HG03378 (cell line): Measurements from ENCODE around the gene SNX9.
"Not testable (repeated sequence)": the region's sequence is repeated elsewhere in the genome, so short reads cannot be mapped to it uniquely, and the experiment has no call there.

Experiments
- ATAC-seq: cut with Tn5 transposase; IDR thresholded peaks from one replicate; pipeline ENCODE4 v1.9.1; 2021; ENCODE audit warnings: mild to moderate bottlenecking, moderate library complexity; ENCODE audit not compliant: unreplicated experiment

SNX9 gene

GRCh38 chr6:157909282-157909664 lies 86.2 kb downstream of the SNX9 start:
- peak; percentile 37 for ATAC-seq

- no peak for ATAC-seq
Measured at GRCh38 chr6:157911278-157911677, 88.2 kb downstream of the SNX9 start.

DNA sequence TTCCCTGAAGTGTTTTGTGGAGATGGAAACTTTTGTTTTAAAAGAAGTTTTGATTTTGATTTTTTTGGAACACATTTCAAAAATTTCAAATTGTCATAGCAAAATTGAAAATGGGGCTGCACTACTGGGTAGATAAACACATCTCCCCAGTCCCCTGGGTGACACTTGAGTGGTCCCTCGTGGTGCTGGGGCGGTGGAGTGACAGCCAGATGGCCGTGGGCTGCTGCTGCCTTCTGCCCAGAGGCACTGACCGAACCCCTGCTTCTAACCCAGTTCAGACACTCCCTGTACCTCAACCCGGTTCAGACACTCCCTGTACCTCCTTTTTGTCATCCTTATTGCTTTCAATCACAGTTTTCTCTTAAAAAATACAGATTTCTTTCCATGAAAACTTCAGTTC lies 88.7 kb downstream of the SNX9 start:
- no peak for ATAC-seq

DNA sequence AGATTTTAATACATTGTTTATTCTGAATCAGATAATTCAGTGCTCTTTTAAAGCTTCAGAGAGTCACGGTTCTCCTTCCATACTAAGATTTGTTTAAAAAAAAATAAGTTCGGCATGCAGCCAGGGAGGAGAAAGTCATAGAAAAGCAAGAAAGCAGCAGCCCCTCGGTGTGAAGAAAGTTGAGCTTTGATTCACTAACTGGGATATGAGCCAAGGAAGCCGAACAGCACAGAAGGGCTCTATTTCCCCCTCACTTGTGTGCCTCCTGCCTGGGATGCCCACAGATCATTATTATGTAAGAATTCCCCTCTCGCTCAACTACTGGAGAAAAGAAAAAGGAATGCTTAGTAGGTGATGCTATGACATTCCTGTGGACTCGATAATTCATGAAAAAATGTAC lies 89.3 kb downstream of the SNX9 start:
- no peak for ATAC-seq

DNA sequence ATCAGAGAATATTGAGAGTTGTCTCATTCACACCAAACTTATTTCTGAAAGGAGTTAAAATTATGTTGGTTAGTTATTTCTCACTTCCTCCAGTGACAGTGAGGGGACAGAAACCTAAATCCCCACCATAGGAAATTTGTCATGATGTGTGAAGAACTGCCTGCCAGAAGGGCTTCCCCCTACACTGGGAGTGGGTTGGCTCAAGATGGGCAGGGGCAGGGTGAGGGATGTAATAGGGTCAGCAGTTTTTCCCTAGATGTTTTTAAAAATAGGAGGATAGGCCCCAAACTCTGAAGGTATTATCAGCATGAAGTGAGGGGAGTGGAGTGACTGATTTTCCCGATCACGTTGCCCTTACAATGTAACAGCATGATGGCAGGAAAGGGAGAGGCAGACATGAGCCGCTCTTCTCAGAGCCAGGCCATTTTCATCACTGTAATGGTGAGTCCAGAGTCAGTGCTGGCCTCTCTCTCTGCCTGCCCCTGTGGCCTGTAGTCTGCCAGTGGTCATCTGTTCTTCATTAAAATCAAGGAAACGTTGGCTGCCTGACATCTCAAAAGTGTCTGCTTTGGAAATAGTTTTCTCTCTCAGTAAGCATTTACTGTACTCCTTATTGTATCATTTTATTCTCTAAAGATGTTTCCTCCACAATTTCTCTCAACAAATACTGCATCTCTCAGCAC lies 98.8 kb downstream of the SNX9 start:
- no peak for ATAC-seq

DNA sequence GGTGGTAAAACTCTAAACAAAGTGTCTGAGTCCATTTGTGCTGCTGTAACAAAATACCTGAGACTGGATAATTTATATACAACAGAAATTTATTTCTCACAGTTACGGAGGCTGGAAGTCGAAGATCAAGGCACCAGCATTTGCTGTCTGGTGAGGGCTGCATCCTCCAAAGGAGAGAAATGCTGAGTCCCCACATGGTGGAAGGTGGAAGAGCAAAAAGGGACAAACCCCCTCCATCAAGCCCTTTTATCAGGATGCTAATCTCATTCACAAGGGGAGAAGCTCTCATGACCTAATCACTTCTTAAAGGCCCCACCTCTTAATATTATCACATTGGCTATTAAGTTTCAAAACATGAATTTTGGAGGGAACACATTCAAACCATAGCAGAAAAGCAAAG lies 102.7 kb downstream of the SNX9 start:
- no peak for ATAC-seq

- no peak for ATAC-seq
Measured at GRCh38 chr6:157927011-157927410, 104.0 kb downstream of the SNX9 start.

DNA sequence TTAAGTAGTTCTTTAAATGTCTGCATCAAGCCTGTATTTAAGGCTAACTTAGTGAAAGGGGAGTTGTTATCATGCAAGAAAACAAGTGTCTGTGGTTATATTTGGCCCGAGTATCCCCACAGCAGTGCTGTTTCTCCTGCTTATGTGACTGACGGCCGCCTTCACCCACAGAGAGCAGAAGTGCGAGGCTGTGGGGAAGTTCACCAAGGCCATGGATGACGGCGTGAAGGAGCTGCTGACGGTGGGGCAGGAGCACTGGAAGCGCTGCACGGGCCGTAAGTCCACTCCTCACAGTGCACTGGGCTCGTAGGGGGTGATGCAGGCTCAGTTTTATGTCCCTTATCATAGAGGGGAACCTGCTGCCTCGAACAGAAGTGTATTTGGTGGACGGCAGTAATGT lies 105.4 kb downstream of the SNX9 start:
- ATAC-seq: no peak

GRCh38 chr6:157929076-157929475 lies 106.0 kb downstream of the SNX9 start:
- ATAC-seq: no peak

DNA sequence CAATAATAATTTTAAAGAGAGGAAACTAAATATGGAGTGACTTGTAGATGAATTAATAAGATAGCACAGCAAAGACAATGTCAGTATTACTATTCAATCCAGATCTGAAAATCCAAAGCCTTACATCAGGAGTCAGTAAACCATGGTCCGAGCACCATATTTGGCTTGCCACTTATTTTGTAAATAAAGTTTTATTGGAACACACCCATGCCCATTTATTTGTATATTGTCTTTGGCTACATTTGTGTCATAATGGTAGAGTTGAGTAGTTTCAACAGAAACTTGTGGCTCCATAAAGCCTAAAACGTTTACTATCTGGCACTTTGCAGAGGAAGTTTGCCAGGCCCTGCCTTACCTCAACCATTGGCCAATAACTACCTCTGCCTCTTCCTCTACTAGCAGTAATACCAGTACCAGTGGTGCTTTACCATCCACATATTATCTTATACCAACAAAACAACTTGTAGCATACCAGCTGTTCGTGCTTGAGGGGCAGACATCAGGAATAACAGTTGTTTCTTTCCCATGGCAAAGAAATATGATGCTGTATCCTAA lies 106.8 kb downstream of the SNX9 start:
- ATAC-seq: no peak

GRCh38 chr6:157935786-157936185 lies 112.7 kb downstream of the SNX9 start:
- no peak for ATAC-seq

DNA sequence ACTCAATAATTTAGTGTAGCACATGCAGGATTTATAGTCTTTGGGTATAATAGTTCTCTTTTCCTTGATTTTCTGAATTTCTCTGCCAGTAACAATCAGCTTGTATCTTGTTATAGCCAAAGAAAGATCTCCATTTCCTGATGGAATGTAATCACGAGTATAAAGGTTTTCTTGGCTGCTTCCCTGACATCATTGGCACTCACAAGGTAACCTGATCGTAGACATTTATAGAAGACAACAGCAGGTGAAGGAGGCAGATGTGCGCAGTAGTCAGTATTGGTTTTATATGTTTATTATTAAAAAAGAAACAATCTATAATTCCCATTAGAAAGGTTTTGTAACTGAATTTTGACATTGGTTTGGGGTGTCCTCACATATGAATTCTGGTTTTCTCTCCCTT lies 114.3 kb downstream of the SNX9 start:
- ATAC-seq: no peak

DNA sequence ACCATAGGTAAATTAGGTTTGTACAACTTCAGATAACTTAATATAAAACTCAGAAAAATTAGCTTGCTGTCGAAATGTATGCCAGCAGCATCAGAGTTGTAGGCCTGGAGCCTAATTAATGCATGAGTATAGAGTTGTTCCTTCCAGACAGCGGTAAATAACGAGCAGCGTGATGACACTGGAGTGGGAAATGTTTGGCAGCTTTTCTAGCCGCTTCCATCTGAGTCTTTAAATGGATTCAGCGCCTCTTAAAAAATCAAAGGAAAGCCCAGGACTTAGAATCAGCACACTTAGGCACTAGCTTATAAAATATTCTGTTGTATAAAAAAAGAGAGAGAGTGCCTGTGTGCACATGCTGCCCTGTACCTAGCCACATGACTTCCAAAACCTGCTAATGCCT lies 114.9 kb downstream of the SNX9 start:
- ATAC-seq: no peak

- not testable (repeated sequence) for ATAC-seq
Measured at GRCh38 chr6:157940375-157941036, 117.5 kb downstream of the SNX9 start.

DNA sequence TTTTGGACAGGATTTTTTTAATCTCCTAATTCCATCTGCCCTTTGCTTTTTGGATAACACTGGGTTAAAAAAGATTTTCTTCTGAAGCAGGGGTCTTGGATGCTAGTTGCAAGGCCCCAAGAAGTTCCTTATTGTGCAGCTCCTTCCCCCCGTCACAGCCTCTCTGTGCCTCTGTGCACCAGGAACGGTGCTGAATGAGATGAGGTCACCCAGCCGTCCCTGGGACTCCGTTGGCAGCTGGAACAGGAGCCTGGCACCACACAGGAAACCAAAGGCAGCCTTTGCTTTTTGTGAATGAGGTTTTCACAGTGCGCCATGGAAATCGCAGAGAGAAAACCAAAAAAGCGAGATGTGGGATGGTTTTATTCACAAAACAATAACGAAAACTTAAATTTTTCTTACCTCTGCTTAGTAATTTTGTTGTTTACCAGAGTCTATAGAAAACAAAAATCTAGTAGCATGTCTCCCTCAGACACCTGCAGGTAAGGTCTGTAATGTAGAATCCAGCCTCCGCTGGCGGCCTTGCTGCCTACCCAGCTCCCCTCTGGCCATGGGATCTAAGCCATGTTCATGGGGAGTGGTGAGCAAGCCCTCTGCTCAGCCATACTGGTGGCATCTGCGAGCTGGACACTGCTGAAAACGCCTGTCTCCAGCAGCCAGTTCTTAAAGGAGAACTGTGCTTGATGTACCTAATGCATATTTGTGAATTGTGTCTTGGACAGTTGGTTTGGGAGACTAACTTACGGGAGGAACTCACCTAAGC lies 118.2 kb downstream of the SNX9 start:
- ATAC-seq: no peak

- no peak for ATAC-seq
Measured at GRCh38 chr6:157942351-157942750, 119.3 kb downstream of the SNX9 start.

GRCh38 chr6:157943249-157943963 lies 120.4 kb downstream of the SNX9 start:
- ATAC-seq: no peak

DNA sequence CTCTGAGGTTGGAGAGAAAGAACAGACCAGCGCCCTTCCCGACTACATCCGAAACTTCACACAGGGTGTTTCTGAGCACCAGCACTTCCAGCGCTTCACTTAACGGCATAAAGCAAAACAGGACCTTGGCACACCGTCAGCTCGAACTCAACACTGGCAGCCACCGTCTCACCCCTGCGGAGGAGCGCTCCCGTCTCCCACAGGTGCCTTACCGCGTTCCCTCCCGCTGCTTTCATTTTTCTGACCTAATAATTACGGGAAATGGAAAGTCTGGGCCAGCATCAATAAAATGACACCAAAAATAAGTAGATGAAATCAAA lies 120.9 kb downstream of the SNX9 start:
- ATAC-seq: no peak

- no peak for ATAC-seq
Measured at GRCh38 chr6:157944983-157945931, 122.2 kb downstream of the SNX9 start.

- no peak for ATAC-seq
Measured at GRCh38 chr6:157946053-157946617, 123.1 kb downstream of the SNX9 start.
